ENCODE results near the gene GRIN1.

GRCh38 chr9:137199411-137200121 is 60.6 kb downstream of the GRIN1 start:
- no peak for TF ChIP-seq ZNF302 (tag by site-specific recombination; IDR thresholded peaks at IDR 0.05; ENCODE audit: low read depth)
- no peak for TF ChIP-seq ZNF366 (tag by site-specific recombination; conservative IDR thresholded peaks at IDR 0.05)
- no peak for TF ChIP-seq GFI1B (tag by site-specific recombination; IDR thresholded peaks at IDR 0.05)
- no peak for TF ChIP-seq YY1 (tag by site-specific recombination; IDR thresholded peaks at IDR 0.05)

Measured in HEK293 (cell line).